ENCODE measurements around the gene CD248.
"Not testable (repeated sequence)": the region's sequence is repeated elsewhere in the genome, so short reads cannot be mapped to it uniquely, and the experiment has no call there.

CD248 gene

GRCh38 chr11:66316849-66317251 is at the start of gene CD248:
Gene CD248 (minus strand): TSS chr11:66317044. CDS start chr11:66317027, 17 bp downstream.
- no peak for DNase-seq (ENCODE audit: low read depth in 1 of 2, low spot score in 1 of 2)
- TF ChIP-seq JUND (IDR thresholded peaks at IDR 0.05; ENCODE audit: low read depth), result no peak
- in situ Hi-C loops (cut with HindIII; ENCODE audit: low pct_unique_long_range_greater_than_20kb, low sequenced_read_pairs), result no loop called here

- in situ Hi-C loops (cut with HindIII; ENCODE audit: low pct_unique_long_range_greater_than_20kb, low sequenced_read_pairs), result no loop called here
- DNase-seq (ENCODE audit: low read depth in 1 of 2, low spot score in 1 of 2), result peak in 1 of 2 experiments; percentile 52
- TF ChIP-seq JUND (IDR thresholded peaks at IDR 0.05; ENCODE audit: low read depth), result no peak
These were observed 49.1 kb upstream of the CD248 start for GRCh38 chr11:66365711-66366619.

- in situ Hi-C loops (cut with HindIII; ENCODE audit: low pct_unique_long_range_greater_than_20kb, low sequenced_read_pairs), result no loop called here
- no peak for TF ChIP-seq JUND (IDR thresholded peaks at IDR 0.05; ENCODE audit: low read depth)
- no peak for DNase-seq (ENCODE audit: low read depth in 1 of 2, low spot score in 1 of 2)
These were observed 48.3 kb upstream of the CD248 start for GRCh38 chr11:66365166-66365565.

GRCh38 chr11:66363805-66364535 is 47.1 kb upstream of the CD248 start:
- in situ Hi-C loops (cut with HindIII; ENCODE audit: low pct_unique_long_range_greater_than_20kb, low sequenced_read_pairs), result no loop called here
- TF ChIP-seq JUND (IDR thresholded peaks at IDR 0.05; ENCODE audit: low read depth), result no peak
- DNase-seq (ENCODE audit: low read depth in 1 of 2, low spot score in 1 of 2), result peak in 1 of 2 experiments; percentile 58

GRCh38 chr11:66363187-66363601 is 46.4 kb upstream of the CD248 start:
- no peak for TF ChIP-seq JUND (IDR thresholded peaks at IDR 0.05; ENCODE audit: low read depth)
- DNase-seq (ENCODE audit: low read depth in 1 of 2, low spot score in 1 of 2), result no peak
- in situ Hi-C loops (cut with HindIII; ENCODE audit: low pct_unique_long_range_greater_than_20kb, low sequenced_read_pairs), result no loop called here

GRCh38 chr11:66362481-66363147 is 45.8 kb upstream of the CD248 start:
- DNase-seq (ENCODE audit: low read depth in 1 of 2, low spot score in 1 of 2), result no peak
- no peak for TF ChIP-seq JUND (IDR thresholded peaks at IDR 0.05; ENCODE audit: low read depth)
- in situ Hi-C loops (cut with HindIII; ENCODE audit: low pct_unique_long_range_greater_than_20kb, low sequenced_read_pairs), result no loop called here

GRCh38 chr11:66361502-66361941 is 44.7 kb upstream of the CD248 start:
- DNase-seq (ENCODE audit: low read depth in 1 of 2, low spot score in 1 of 2), result no peak
- no peak for TF ChIP-seq JUND (IDR thresholded peaks at IDR 0.05; ENCODE audit: low read depth)
- in situ Hi-C loops (cut with HindIII; ENCODE audit: low pct_unique_long_range_greater_than_20kb, low sequenced_read_pairs), result no loop called here

GRCh38 chr11:66360406-66361073 is 43.7 kb upstream of the CD248 start:
- no peak for DNase-seq (ENCODE audit: low read depth in 1 of 2, low spot score in 1 of 2)
- TF ChIP-seq JUND (IDR thresholded peaks at IDR 0.05; ENCODE audit: low read depth), result no peak
- in situ Hi-C loops (cut with HindIII; ENCODE audit: low pct_unique_long_range_greater_than_20kb, low sequenced_read_pairs), result no loop called here

GRCh38 chr11:66359662-66360087 is 42.8 kb upstream of the CD248 start:
- TF ChIP-seq JUND (IDR thresholded peaks at IDR 0.05; ENCODE audit: low read depth), result no peak
- no peak for DNase-seq (ENCODE audit: low read depth in 1 of 2, low spot score in 1 of 2)
- in situ Hi-C loops (cut with HindIII; ENCODE audit: low pct_unique_long_range_greater_than_20kb, low sequenced_read_pairs), result no loop called here

GRCh38 chr11:66350560-66351235 is 33.9 kb upstream of the CD248 start:
- in situ Hi-C loops (cut with HindIII; ENCODE audit: low pct_unique_long_range_greater_than_20kb, low sequenced_read_pairs); DNase-seq (ENCODE audit: low read depth in 1 of 2, low spot score in 1 of 2): not testable (repeated sequence)

GRCh38 chr11:66349084-66349386 is 32.2 kb upstream of the CD248 start:
- no peak for TF ChIP-seq JUND (IDR thresholded peaks at IDR 0.05; ENCODE audit: low read depth)
- in situ Hi-C loops (cut with HindIII; ENCODE audit: low pct_unique_long_range_greater_than_20kb, low sequenced_read_pairs), result no loop called here
- DNase-seq (ENCODE audit: low read depth in 1 of 2, low spot score in 1 of 2), result no peak
